Measurements from ENCODE around the gene CLDN15.
A peak's percentile ranks its signal among the peaks of the same experiment; 100 is the strongest.

The CLDN15 gene

DNA sequence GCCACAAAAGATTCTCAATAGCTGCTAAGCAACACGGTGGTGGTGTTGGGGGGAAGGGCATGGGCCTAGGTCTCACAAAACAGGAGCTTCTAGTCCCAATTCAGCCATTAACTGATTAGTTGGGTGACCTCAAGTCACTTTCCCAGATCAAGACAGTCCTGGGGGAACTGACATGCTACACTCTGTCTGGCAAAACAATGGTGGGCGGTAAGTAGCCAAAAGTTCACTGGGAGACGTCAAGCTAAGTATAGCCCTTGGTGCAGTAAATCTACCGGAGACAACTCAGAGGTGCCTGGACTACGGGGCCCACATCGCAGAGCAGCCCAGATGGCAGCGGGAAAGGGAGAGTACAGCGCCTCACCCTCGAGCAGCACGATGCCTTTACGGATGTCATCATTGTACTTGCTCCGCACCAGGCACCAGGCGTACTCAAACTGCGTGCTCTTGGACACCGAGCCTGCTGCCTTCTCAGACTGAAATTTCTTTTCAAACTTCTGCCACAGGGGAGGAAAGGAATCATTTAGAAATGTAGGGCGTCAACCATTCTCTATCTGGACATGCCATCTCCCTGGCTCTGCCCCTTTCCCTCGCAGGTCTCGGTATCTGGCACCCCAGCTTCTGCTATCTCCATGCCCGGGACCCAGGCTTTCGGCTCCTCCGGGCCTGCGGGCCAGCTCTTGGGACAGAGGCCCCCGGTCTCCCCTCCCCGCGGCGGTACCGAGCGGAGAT lies 6.2 kb upstream of the CLDN15 start:
- DNase-seq, result peak; percentile 42

- DNase-seq, result no peak
Measured at GRCh38 chr7:101241443-101242349, 4.1 kb upstream of the CLDN15 start.

DNA sequence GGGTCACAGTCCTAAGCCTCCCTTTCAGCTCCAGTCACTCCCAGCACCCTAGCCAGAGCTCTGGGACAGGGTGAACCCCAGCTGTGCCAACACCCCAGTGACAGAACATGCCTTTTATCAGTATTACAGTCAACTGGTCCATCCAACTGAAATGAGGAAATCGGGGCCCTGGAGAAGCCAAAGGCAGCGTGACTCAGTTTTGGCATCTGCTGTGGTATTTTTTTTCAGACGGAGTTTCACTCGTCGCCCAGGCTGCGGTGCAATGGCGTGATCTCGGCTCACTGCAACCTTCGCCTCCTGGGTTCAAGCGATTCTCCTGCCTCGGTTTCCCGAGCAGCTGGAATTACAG lies 3.4 kb upstream of the CLDN15 start:
- DNase-seq, result no peak

DNA sequence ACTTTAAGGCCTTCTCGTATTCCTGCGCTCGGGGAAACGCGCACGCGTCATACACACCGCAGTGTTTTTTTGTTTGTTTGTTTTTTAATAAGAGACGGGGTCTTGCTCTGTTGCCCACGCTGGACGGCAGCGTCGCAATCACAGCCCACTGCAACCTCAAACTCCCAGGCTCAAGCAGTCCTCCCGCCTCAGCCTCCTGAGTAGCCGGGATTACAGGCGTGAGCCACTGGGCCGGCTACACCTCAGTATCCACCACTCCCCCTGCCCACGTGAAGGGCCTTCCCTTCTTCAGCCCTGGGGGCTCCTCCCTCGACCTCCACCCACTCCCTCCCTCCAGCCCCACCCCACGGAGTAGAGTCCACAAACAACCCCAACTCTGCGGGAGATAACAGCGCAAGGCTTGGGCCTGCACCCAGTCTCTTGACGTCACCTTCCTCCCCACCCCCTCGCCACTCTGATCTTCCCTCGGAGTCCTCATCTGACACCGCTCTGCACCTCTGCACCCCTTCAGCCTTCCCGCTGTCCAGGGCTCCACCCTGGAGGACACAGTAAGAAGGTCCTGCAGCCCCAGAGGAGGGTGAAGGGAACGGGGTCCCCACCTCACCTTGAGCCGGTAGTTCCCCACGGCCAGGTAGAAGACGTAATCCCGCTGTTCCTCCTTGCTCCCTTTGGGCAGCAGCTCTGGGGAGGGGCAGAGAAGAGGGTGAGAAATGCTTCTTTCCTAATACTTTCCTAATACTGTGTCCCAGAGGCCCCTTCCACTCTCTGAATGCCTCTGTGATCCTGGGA lies 2.8 kb upstream of the CLDN15 start:
- DNase-seq, result no peak

DNA sequence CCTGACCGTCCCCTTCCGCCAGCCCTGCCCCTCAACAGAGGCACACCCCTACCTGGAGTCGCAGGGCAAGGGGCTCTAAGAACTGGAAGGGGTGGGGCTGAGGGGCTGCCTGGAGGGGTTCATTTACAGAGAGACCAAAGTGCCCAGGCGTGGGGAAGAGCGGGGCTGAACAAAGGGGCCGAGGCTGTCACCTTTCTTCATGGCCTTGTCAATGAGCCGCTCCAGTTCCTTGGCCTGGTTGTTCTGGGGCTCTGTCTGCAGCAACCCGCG lies 2.3 kb upstream of the CLDN15 start:
- DNase-seq, result no peak

- DNase-seq, result no peak
Measured at GRCh38 chr7:101239191-101239950, 1.8 kb upstream of the CLDN15 start.

DNA sequence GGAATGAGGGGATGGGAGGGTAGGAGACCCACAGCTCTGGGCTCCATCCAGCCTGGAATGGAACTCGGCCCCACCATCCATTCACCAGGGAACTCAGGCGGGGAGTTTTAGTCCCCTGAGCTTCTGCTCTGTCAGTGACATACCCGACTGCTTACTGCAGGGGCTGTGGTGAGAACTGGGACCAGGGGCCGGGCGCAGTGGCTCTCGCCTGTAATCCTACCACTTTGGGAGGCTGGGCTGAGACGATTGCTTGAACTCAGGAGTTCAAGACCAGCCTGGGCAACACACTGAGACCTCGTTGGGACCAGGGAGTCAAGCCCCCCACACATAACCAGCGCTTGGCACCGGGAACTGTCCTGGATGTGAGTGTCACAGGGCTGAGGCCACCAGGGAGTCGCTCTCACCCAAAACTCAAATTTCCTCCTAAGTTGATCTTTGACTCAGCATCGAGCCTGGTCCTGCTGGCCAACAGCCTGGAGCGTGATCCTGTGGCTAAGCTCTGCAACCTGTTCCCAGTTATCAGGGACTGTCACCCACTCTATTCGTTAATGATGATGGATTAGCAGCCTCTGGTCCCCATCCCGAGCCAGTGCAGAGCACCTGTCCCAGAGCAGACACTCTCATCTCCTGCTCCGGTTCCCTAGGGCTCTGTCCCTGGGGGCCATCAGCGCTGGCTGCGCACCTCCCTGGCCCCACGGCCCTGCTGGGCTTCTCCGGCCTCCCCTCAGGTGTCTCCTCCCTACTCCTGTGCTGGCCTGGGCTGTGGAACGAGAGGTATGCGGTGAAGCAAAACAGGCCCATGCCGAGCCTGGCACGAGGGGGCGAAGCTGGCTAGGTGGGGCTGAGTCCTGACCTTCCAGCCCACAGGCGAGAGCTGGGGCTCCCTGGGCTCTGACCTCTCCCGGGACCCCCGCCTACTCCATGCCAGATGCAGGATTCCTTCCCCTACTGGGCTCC lies 902 bp upstream of the CLDN15 start:
- DNase-seq, result no peak

- DNase-seq, result no peak
Measured at GRCh38 chr7:101236292-101236835, 1.2 kb downstream of the CLDN15 start.

GRCh38 chr7:101235522-101235921 lies 2.1 kb downstream of the CLDN15 start:
- no peak for DNase-seq

DNA sequence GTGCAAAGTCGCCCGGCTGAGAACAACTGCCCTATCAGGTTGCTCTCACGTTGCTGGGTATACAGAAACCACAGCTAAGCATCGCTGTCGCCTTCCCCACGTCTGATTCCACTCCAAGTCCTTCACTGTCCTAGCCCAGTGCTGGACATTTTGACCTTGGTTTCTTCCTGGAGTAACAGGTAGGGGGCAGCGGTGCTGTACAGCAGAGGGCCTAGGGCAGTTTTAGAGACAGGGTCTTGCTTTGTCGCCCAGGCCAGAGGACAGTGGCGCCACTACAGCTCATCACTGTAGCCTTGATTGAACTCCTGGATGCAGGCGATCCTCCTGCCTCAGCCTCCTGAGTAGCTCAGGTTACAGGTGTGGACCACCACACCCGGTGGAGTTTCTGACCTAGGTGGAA lies 2.6 kb downstream of the CLDN15 start:
- no peak for DNase-seq

DNA sequence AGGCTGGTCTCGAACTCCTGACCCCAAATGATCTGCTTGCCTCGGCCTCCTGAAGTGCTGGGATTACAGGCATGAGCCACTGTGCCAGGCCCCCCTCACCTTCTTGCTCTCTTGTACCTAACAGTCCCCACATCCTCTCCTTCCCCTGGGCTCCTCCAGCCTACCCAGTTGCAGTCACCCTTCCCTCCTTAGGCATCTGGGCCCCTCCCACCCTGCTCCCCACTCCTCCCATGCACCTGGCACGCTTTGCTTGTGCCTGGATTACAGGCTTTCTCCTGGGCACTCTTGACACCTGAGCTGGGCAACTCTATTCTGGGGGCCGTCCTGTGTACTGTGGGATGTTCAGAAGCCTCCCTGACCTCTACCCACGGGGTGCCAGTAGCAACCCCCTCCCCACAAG lies 3.0 kb downstream of the CLDN15 start:
- no peak for DNase-seq

- DNase-seq, result no peak
Measured at GRCh38 chr7:101233907-101234547, 3.6 kb downstream of the CLDN15 start.

DNA sequence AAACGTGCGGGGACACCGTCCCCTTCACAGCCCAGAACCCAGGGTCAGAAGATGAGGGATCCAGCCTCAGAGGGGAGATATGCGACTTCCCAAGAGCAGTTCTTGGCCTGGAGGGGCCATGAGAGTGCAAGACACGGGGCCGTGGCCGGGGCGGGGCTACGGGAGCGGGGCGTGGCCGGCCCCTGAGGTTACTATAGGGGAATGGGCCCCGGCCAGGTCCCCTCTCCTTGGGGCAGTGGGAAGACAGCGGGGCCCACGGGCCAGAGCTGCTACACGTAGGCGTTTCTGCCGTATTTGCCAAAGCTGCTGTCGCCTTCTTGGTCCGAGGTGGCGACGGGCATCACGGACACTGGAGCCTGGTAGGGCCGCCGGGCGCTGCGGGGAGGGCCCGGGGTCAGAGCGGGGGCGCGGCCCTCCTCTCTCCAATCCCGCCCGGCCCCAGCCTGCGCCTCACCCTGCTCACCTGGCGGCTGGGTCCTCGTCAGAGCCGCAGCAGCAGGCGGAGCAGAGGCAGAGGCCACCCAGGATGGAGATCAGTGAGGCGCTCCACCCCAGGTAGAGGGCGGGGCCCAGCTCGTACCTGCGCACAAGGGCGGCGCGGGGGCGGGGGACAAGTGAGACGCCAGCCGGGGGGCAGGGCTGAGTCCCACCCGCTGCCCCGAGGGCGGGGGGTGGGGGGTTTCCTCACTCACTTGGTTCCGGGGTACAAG lies 5.3 kb downstream of the CLDN15 start:
- no peak for DNase-seq

DNA sequence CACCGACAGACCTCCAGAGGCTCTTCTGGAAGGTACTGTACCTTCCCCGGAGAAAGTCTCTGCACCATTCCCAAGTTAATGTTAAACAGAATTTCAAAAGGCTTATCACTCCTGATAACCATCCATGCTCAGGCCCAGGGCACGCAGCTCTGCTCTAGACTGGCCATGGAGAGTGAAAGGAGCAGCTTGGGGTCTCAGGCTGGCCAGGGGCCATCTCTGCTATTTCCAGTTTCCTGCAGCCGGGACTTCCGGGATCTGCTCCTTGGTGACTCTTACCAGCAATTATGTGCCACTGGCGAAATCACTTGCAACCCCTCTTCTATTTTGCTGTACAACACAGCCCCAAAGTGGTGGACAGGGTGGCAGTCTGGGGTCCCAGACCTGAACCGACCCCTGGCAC lies 6.0 kb downstream of the CLDN15 start:
- no peak for DNase-seq

- DNase-seq, result no peak
Measured at GRCh38 chr7:101226721-101227120, 10.9 kb downstream of the CLDN15 start.

DNA sequence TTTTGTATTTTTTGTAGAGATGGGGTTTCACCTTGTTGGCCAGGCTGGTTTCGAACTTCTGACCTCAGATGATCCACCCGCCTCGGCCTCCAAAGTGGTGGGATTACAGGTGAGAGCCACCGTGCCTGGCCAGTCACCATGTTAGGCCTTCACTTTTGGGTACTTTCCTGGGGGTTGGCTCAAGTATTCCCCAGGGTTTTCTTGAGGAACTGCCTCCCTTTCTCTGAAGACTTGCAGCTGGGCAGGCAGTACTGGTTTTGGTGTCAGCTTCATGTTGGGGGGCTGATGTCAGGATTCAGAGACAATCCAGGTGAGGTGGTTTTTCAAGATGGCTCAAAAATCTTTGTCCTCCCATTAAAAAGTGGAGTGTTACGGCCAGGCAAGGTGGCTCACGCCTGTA lies 12.0 kb downstream of the CLDN15 start:
- no peak for DNase-seq

DNA sequence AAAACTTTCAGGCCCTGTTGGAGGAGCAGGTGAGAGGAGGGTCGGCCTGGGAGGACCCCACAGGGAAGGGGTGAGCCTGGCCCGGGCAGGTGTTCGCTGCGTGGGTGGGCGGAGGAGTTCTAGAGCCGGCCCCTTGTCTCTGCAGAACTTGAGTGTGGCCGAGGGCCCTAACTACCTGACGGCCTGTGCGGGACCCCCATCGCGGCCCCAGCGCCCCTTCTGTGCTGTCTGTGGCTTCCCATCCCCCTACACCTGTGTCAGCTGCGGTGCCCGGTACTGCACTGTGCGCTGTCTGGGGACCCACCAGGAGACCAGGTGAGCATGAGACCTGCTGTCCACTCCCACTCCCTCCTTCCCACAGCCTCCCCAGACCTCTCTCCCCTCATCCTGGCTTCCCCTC lies 14.1 kb downstream of the CLDN15 start:
- DNase-seq, result no peak

DNA sequence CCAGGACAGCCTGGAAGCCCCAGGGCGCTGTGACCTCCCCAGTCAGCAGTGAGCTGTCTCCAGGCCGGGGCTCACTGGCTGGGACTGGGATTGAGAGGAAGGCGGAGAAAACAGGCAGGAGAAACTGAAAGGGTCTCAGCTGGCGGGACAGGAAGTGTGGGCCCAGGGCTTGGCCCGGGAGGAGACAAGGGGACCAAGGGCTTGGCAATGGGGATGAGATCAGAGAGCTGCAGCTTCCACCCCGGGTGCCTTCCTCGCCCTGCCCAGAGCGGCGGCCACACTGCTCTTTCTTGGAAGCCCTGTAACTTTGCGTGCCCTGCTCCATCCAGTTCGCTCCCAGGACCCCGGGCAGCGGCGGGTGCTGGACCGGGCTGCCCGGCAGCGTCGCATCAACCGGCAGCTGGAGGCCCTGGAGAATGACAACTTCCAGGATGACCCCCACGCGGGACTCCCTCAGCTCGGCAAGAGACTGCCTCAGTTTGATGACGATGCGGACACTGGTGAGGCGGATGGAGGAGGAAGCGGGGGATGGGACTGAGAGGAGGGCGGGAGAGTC lies 15.2 kb downstream of the CLDN15 start:
- DNase-seq, result no peak

GRCh38 chr7:101220295-101220694 lies 17.3 kb downstream of the CLDN15 start:
- DNase-seq, result no peak

All from kidney glomerular epithelial cell (primary cell).